Coronary artery (tissue), 2 donors: ENCODE results near the gene BABAM2.

Experiments used
- DNase-seq: peaks from one replicate; pipeline ENCODE4 v3.0.0-alpha.2; 2017; ENCODE audit warnings: low spot score
- H3K27ac ChIP-seq, 2 donors: fragments of 200-600 bp; sonication (generic); one replicate each; pipeline ENCODE4 v1.5.1; 2016 to 2019
- H3K4me3 ChIP-seq: fragments of 200-600 bp; sonication (generic); 2 replicates; pipeline ENCODE4 v1.5.1; 2016; ENCODE audit warnings: mild to moderate bottlenecking, moderate library complexity
- TF ChIP-seq, protein P1 (sequence below): fragments of 200-600 bp; sonication (generic); IDR thresholded peaks from one replicate; pipeline ENCODE4 v1.5.1; 2019; ENCODE audit warnings: antibody characterized with exemption

The BABAM2 gene

DNA sequence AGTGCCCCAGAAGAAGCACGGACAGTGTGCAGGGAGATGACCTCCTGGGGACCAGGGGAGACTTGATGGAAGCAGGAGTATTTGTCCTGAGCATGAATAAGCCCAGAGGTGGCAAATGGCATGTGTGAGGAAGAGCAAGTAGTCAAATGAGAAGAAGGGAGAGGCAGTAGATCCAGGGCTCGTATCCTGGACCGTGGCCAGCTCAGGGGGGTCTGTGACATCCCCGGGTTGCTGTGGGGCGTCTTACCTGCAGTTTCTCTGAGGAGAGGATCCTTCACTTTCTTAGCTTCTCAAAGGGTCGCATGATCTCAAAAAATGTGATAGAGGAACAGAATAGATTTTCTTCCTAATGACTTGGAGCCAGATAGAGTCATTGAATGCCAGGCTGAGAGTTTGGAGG, 445.1 kb downstream of the BABAM2 start:
- DNase-seq: no peak
- Histone ChIP-seq H3K27ac (no peak overlapping the region), H3K4me3 (no peak overlapping the region)
- TF ChIP-seq, protein P1, sequence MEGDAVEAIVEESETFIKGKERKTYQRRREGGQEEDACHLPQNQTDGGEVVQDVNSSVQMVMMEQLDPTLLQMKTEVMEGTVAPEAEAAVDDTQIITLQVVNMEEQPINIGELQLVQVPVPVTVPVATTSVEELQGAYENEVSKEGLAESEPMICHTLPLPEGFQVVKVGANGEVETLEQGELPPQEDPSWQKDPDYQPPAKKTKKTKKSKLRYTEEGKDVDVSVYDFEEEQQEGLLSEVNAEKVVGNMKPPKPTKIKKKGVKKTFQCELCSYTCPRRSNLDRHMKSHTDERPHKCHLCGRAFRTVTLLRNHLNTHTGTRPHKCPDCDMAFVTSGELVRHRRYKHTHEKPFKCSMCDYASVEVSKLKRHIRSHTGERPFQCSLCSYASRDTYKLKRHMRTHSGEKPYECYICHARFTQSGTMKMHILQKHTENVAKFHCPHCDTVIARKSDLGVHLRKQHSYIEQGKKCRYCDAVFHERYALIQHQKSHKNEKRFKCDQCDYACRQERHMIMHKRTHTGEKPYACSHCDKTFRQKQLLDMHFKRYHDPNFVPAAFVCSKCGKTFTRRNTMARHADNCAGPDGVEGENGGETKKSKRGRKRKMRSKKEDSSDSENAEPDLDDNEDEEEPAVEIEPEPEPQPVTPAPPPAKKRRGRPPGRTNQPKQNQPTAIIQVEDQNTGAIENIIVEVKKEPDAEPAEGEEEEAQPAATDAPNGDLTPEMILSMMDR: no peak

DNA sequence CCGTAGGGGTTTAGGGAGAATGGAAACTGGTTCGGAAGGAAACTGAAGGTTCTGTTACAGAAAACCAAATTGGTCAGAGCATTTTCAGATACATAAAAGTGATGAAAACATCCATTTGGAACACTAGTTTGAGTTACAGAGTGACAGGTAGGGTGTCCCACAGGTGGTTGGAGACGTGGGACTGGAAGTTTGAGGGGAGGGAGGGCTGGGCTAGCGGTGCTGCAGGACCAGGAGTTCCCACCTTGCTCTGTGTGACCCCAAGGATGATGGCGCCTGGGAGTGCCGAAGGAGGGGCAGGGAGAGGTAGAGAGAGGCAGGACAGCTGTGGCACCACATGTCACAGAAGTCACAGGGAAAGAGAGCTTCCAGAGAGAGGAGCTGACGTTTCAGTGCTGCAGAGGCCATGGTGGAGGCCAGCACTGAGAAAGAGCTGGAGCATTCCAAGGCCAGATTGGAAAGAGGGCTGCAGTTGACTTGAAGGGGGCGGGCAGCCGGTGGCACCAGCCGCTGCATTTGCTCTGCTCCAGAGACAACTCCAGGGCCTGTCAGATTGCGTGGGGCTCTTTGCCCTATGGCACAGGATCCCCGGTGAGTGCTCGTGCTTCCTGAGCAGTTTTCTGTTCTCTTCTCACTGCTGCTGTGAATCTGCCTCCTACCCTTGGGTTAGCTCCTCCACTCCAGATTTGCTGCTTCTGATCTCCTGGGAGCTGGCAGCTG, 445.9 kb downstream of the BABAM2 start:
- Histone ChIP-seq H3K27ac (no peak overlapping the region), H3K4me3 (no peak overlapping the region)
- TF ChIP-seq, protein P1: no peak
- no peak for DNase-seq

DNA sequence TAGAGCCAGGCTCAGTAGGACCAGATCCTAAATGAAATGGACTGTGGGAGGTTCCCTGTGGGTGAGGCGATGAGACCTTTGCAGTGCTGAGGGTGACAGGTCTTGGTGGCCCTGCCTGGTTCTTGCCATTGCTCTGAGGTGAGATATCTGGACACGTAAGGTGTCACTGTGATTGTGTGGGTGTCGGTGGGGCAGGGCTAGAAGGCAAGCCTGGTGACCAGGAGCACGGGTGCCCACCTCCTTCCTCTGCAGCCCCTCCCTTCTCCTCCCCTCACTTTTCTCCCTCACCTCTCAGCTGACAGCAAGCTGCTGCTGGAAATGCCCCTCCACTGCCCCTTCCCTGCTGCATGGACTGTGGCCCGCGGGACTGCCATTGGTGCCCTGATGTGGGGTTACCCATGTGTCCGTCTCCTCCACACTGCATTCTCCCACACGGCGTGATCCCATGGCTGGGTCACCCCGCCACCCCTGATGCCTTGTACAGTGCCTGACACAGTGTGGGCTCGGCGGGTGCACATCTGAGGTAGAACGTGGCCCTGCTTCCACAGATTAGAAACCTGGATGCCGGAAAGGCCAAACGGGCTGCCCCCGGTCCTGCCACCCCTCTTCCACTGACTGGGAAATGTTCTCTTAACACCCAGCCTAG, 446.6 kb downstream of the BABAM2 start:
- TF ChIP-seq, protein P1: no peak

DNA sequence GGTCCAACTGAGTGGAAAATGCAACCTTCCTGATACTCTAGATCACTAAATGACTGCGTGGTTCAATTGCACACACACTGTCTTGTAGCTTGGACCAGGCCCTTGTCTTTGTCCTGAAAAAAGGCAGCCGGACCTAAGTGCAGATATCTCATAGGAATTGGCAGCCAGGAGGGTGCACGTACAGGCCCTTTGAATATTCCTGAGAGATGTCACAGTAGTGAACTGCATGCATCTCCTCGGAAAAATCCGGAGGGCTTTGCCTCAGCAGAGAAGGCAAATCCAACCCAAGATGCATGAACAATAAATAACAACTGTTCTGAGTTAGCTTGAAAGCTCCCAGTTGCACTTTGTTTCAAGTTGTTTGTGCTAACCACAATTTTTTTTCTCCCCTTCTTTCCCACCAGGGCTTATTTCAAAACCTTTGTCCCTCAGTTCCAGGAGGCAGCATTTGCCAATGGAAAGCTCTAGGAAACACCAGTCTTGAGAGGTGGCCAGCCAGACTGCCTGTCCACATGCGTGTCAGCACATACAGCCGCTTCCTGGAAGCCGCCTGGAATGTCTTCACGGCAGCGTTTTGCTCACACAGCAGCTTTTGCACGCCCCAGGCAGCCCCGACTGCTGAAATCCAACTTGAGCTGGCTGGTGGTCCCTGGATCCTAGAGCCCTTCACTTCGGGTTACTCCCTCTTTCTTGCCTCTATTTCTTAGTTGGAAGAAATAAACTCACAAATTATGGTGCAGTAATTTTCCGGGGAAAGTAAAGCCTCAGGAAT, 447.7 kb downstream of the BABAM2 start:
- TF ChIP-seq, protein P1: no peak
- peak; percentile 91 for DNase-seq
- Histone ChIP-seq H3K27ac (peak overlapping the region; percentile 38 to 84), H3K4me3 (no peak overlapping the region)

More for the DNA sequence above, 446.6 kb downstream of the BABAM2 start:
- no peak for DNase-seq
- Histone ChIP-seq H3K4me3 (no peak overlapping the region), H3K27ac (peak overlapping the region in 1 of 2 donors; percentile 38)

DNA sequence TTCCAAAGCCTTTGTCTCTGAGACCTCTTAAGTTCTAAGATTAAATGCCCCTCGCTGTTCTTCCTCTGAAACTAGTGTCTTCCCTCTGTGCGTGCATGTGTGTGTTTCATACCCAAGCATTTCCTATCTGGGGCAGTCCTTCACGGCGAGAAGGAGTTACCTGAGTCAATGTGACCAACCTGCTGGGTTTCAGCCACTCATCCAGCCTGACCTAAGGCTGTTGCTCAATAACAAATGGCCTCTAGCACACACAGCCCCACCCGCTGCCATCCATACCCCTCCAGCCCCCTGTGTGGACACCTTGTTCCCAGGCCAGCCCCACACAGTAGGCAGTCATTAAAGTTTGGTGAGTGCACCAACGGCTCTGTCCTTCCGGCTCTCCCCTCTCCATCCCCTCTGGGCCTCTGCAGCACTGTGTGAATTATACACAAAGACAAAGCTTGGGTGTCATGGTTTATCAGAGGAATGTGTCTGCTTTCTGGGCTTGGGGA, 448.3 kb downstream of the BABAM2 start:
- Histone ChIP-seq H3K4me3 (no peak overlapping the region), H3K27ac (peak overlapping the region; percentile 38 to 84)
- no peak for DNase-seq
- TF ChIP-seq, protein P1: no peak

DNA sequence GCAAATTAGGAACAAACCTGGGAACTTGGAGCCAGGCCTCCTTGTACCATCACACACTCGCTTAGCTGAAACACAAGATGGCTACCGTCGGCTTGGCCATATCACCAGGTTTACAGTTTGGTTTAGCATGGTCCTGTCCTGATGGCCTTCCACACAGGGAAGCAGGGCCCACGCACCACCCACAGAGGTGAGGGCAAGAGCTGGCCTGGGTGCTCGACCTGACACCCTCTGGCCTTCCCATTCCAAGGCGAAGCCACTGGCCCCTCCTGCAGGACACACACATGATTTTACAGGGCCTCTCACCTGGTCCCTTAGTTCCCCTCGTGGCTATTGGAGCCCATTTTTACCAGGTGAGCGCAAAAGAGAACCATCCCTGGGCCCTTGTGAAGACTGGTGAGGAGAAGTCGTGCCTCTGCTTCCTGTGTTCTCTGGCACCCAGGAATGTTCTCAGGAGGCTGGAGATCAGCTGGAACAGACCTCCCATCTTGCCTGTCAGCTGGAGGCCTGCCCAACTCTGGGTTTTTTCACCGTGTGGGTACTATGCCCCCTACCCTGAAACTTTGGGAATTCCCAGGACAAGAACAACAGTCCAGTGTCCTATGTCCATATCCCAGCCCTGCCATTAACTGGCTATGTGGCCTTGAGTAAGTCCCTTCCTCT, 449.1 kb downstream of the BABAM2 start:
- Histone ChIP-seq H3K4me3 (no peak overlapping the region), H3K27ac (peak overlapping the region; percentile 38 to 84)
- TF ChIP-seq, protein P1: no peak
- no peak for DNase-seq
